GM23338 (cell line): Measurements from ENCODE around the gene PRDM10.

Experiments
- CTCF ChIP-seq, 2 experiments: fragments of 200-600 bp in 1 of 2; sonication (generic) in 1 of 2; conservative IDR thresholded peaks; 2 replicates each; pipeline versions ENCODE4 v1.5.1 to v1.6.1; 2016 to 2017; ENCODE audit warnings: antibody characterized with exemption in 2 of 2, low read depth in 2 of 2, mild to moderate bottlenecking in 2 of 2, moderate library complexity in 1 of 2
- ETS1 ChIP-seq: IDR thresholded peaks from 2 replicates; pipeline ENCODE4 v1.6.1; 2016; ENCODE audit warnings: antibody characterized with exemption
- EZH2 ChIP-seq: fragments of 200-600 bp; sonication (generic); IDR thresholded peaks from one replicate; pipeline ENCODE4 v1.8.0; 2017; ENCODE audit warnings: antibody characterized with exemption, mild to moderate bottlenecking, low read depth; ENCODE audit not compliant: unreplicated experiment
- EZH2phosphoT487 ChIP-seq: fragments of 200-600 bp; sonication (generic); IDR thresholded peaks from one replicate; pipeline ENCODE4 v1.8.1; 2018; ENCODE audit warnings: antibody characterized with exemption; ENCODE audit not compliant: unreplicated experiment
- JUNB ChIP-seq: IDR thresholded peaks from one replicate; pipeline ENCODE4 v1.6.1; 2016; ENCODE audit warnings: antibody characterized with exemption; ENCODE audit not compliant: unreplicated experiment
- POLR2AphosphoS5 ChIP-seq: IDR thresholded peaks from 2 replicates; pipeline ENCODE4 v1.6.1; 2016; ENCODE audit warnings: antibody characterized with exemption, low read depth
- REST ChIP-seq: IDR thresholded peaks from one replicate; pipeline ENCODE4 v1.6.1; 2018; ENCODE audit warnings: antibody characterized with exemption; ENCODE audit not compliant: unreplicated experiment
- STAT1 ChIP-seq: IDR thresholded peaks from one replicate; pipeline ENCODE4 v1.6.1; 2016; ENCODE audit warnings: antibody characterized with exemption; ENCODE audit not compliant: unreplicated experiment
- ZNF331 ChIP-seq: fragments of 250-450 bp; sonication (Bioruptor Pico); IDR thresholded peaks from 2 replicates; pipeline ENCODE4 v1.5.0; 2020; ENCODE audit warnings: low read depth, mild to moderate bottlenecking, moderate library complexity

GRCh38 chr11:129911298-129911697 lies 91.3 kb downstream of the PRDM10 start:
- TF ChIP-seq JUNB (no peak), CTCF (conservative IDR thresholded peaks at IDR 0.05; ENCODE audit: low read depth in 2 of 2) (no peak), POLR2AphosphoS5 (no peak), ZNF331 (no peak), REST (no peak), STAT1 (no peak), EZH2 (no peak), EZH2phosphoT487 (no peak), ETS1 (no peak)
